Neural progenitor cell (in vitro differentiated cells): ENCODE data around the gene LINC00237.

Source experiments
- CTCF ChIP-seq: fragments of 200-600 bp; sonication (generic); IDR thresholded peaks from 2 replicates; pipeline ENCODE4 v1.5.1; 2017; ENCODE audit warnings: antibody characterized with exemption, mild to moderate bottlenecking
- EZH2 ChIP-seq: fragments of 200-600 bp; sonication (generic); IDR thresholded peaks from 2 replicates; pipeline ENCODE4 v1.6.1; 2017; ENCODE audit warnings: antibody characterized with exemption, mild to moderate bottlenecking, moderate library complexity
- EZH2phosphoT487 ChIP-seq: fragments of 200-600 bp; sonication (generic); IDR thresholded peaks from 2 replicates; pipeline ENCODE4 v1.6.1; 2017; ENCODE audit warnings: antibody characterized with exemption

GRCh38 chr20:21075471-21075870, 30.7 kb downstream of the LINC00237 start:
- no peak for TF ChIP-seq CTCF
- no peak for TF ChIP-seq EZH2phosphoT487
- TF ChIP-seq EZH2, result no peak
